Neural cell (in vitro differentiated cells): Measurements from ENCODE around the gene ENG. TPM values are rescaled to one million over a fixed set of nuclear protein-coding genes. Genes with fewer than 3 reads are reported as not detected.

Experiments used
- H2AFZ ChIP-seq: fragments of 200-600, 300-800 bp; sonication (generic), shearing (Covaris generic); 2 replicates; pipeline ENCODE4 v1.6.0; 2014; ENCODE audit warnings: low read depth, mild to moderate bottlenecking, antibody characterized with exemption, low read length, moderate library complexity
- H3F3A ChIP-seq: fragments of 200-600 bp; shearing (Covaris generic); 2 replicates; pipeline ENCODE4 v1.6.1; 2016; ENCODE audit warnings: mild to moderate bottlenecking, moderate library complexity, mixed read lengths, antibody characterized with exemption, low read length; ENCODE audit not compliant: insufficient read depth, poor library complexity, severe bottlenecking
- H3K27ac ChIP-seq: fragments of 200-600, 300-800 bp; sonication (generic), shearing (Covaris generic); 2 replicates; pipeline ENCODE4 v1.5.1; 2014; ENCODE audit warnings: mild to moderate bottlenecking, low read length, moderate library complexity
- H3K27me3 ChIP-seq: fragments of 300-800, 200-600 bp; sonication (generic), shearing (Covaris generic); 2 replicates; pipeline ENCODE4 v1.6.0; 2014; ENCODE audit warnings: mild to moderate bottlenecking, low read depth, low read length, moderate library complexity; ENCODE audit not compliant: insufficient read depth
- H3K36me3 ChIP-seq: fragments of 300-800, 200-600 bp; sonication (generic), shearing (Covaris generic); 2 replicates; pipeline ENCODE4 v1.5.1; 2014; ENCODE audit warnings: mild to moderate bottlenecking, antibody characterized with exemption, low read length, moderate library complexity; ENCODE audit not compliant: insufficient read depth
- H3K4me2 ChIP-seq: fragments of 300-800, 200-600 bp; sonication (generic), shearing (Covaris generic); 2 replicates; pipeline ENCODE4 v1.6.0; 2014; ENCODE audit warnings: mild to moderate bottlenecking, low read length
- H3K4me3 ChIP-seq: fragments of 300-800, 200-600 bp; sonication (generic), shearing (Covaris generic); 2 replicates; pipeline ENCODE4 v1.5.1; 2014; ENCODE audit warnings: mild to moderate bottlenecking, low read length, moderate library complexity
- H3K79me2 ChIP-seq: fragments of 200-600 bp; shearing (Covaris generic); replicated peaks from 2 replicates; pipeline ENCODE4 v1.6.0; 2014; ENCODE audit warnings: mild to moderate bottlenecking, low read length, moderate library complexity; ENCODE audit not compliant: insufficient read depth
- H3K9ac ChIP-seq: fragments of 300-800, 200-600 bp; sonication (generic), shearing (Covaris generic); 2 replicates; pipeline ENCODE4 v1.6.1; 2016; ENCODE audit warnings: mild to moderate bottlenecking, low read length, mixed read lengths
- H3K9me2 ChIP-seq: fragments of 200-600 bp; shearing (Covaris generic); 2 replicates; pipeline ENCODE4 v1.6.1; 2016; ENCODE audit warnings: mild to moderate bottlenecking, low read length, mixed read lengths; ENCODE audit not compliant: insufficient read depth
- H3K9me3 ChIP-seq: fragments of 200-600, 300-800 bp; sonication (generic), shearing (Covaris generic); 2 replicates; pipeline ENCODE4 v1.6.1; 2016; ENCODE audit warnings: mild to moderate bottlenecking, mixed run types, low read length, moderate library complexity, mixed read lengths
- H4K20me1 ChIP-seq: fragments of 200-600 bp; shearing (Covaris generic); 2 replicates; pipeline ENCODE4 v1.6.1; 2016; ENCODE audit warnings: mild to moderate bottlenecking, mixed run types; ENCODE audit not compliant: insufficient read depth
- CTCF ChIP-seq: fragments of 450-650 bp; IDR thresholded peaks from 2 replicates; pipeline ENCODE4 v1.5.1; 2014; ENCODE audit warnings: antibody characterized with exemption, mild to moderate bottlenecking, moderate library complexity; ENCODE audit not compliant: poor library complexity, severe bottlenecking
- EP300 ChIP-seq: fragments of 450-650 bp; conservative IDR thresholded peaks from 2 replicates; pipeline ENCODE4 v1.6.1; 2014; ENCODE audit warnings: antibody characterized with exemption, mild to moderate bottlenecking, moderate library complexity; ENCODE audit not compliant: poor library complexity, severe bottlenecking
- EZH2 ChIP-seq: fragments of 200-600, 300-800 bp; shearing (Covaris generic), sonication (generic); IDR thresholded peaks from 2 replicates; pipeline ENCODE4 v1.6.1; 2014; ENCODE audit warnings: antibody characterized with exemption, low read length, borderline replicate concordance, mild to moderate bottlenecking; ENCODE audit not compliant: insufficient read depth, poor library complexity, severe bottlenecking
- MXI1 ChIP-seq: fragments of 450-650 bp; conservative IDR thresholded peaks from 2 replicates; pipeline ENCODE4 v1.6.1; 2014; ENCODE audit warnings: antibody characterized with exemption, mild to moderate bottlenecking; ENCODE audit not compliant: poor library complexity, severe bottlenecking
- POLR2AphosphoS5 ChIP-seq: IDR thresholded peaks from 2 replicates; pipeline ENCODE4 v1.6.1; 2012
- RAD21 ChIP-seq: fragments of 450-650 bp; conservative IDR thresholded peaks from 2 replicates; pipeline ENCODE4 v1.6.1; 2014; ENCODE audit warnings: antibody characterized with exemption, mild to moderate bottlenecking, moderate library complexity
- REST ChIP-seq: IDR thresholded peaks from 2 replicates; pipeline ENCODE4 v1.6.1; 2012; ENCODE audit warnings: borderline replicate concordance
- SMC3 ChIP-seq: fragments of 450-650 bp; conservative IDR thresholded peaks from 2 replicates; pipeline ENCODE4 v1.6.1; 2014; ENCODE audit warnings: antibody characterized with exemption, mild to moderate bottlenecking, moderate library complexity; ENCODE audit not compliant: poor library complexity
- TAF1 ChIP-seq: IDR thresholded peaks from 2 replicates; pipeline ENCODE4 v1.6.1; 2012; ENCODE audit warnings: low read depth
- polyA minus RNA-seq: library from RNA; depleted of rRNA, polyadenylated mRNA; stranded (reverse); fragments of >200 nt; gene quantifications from 2 replicates; pipeline ENCODE4 v1.2.3, GENCODE V29; 2014
- polyA plus RNA-seq: library from polyadenylated mRNA; depleted of rRNA; stranded (reverse); fragments of >200 nt; gene quantifications from 2 replicates; pipeline ENCODE4 v1.2.3, GENCODE V29; 2014

The ENG gene
- polyA plus RNA-seq = 0.10 TPM in 1 of 2 replicates, not detected in the other
- not detected in 2 replicates for polyA minus RNA-seq

- Histone ChIP-seq H3K27ac (no peak within 1 kb of the TSS), H3K9ac (no peak within 1 kb of the TSS), H3K4me3 (no peak within 1 kb of the TSS), H3K9me3 (no peaks in the 10 kb centered on the region), H2AFZ (no peak within 1 kb of the TSS), H3K9me2 (no peaks in the 10 kb centered on the region), H3K4me2 (no peak within 1 kb of the TSS), H3K36me3 (no peaks in the 10 kb centered on the region), H3K27me3 (no peaks in the 10 kb centered on the region), H4K20me1 (no peaks in the 10 kb centered on the region), H3K79me2 (no peaks in the 10 kb centered on the region), H3F3A (no peaks in the 10 kb centered on the region)
- no peak for TF ChIP-seq EP300
- TF ChIP-seq EZH2 = no peak
- no peak for TF ChIP-seq CTCF
- no peak for TF ChIP-seq TAF1
- no peak for TF ChIP-seq RAD21
- TF ChIP-seq SMC3 = no peak
- TF ChIP-seq REST = no peak
- no peak for TF ChIP-seq MXI1
- no peak for TF ChIP-seq POLR2AphosphoS5
These were observed at the start of gene ENG for GRCh38 chr9:127854184-127854806. TSS of gene ENG (minus strand) at chr9:127854658. CDS start at chr9:127854355, 303 bp downstream.

GRCh38 chr9:127903557-127904475, 49.4 kb upstream of the ENG start:
- Histone ChIP-seq H3K9me2 (no peaks in the 10 kb centered on the region), H3K27me3 (no peaks in the 10 kb centered on the region), H3K4me3 (no peak overlapping the region), H3K9ac (no peak overlapping the region), H3K36me3 (no peaks in the 10 kb centered on the region), H3F3A (no peaks in the 10 kb centered on the region), H4K20me1 (no peaks in the 10 kb centered on the region), H3K79me2 (no peaks in the 10 kb centered on the region), H2AFZ (no peak overlapping the region), H3K4me2 (no peak overlapping the region), H3K9me3 (no peaks in the 10 kb centered on the region), H3K27ac (no peak overlapping the region)
- TF ChIP-seq SMC3 (no peak), EZH2 (no peak), EP300 (no peak), POLR2AphosphoS5 (no peak), MXI1 (no peak), RAD21 (no peak), TAF1 (no peak), REST (no peak), CTCF (no peak)
